CD4-positive, alpha-beta T cell (primary cell): ENCODE measurements around the gene GAS7. TPM values are rescaled to one million over a fixed set of nuclear protein-coding genes. Genes with fewer than 3 reads are reported as not detected.

ENCODE experiments used
- ATAC-seq: fragments of 200-7000 bp; cut with Tn5 transposase; one replicate; pipeline ENCODE4 v1.10.0; 2022; ENCODE audit warnings: mild to moderate bottlenecking; ENCODE audit not compliant: poor library complexity
- CTCF ChIA-PET: fragments of 350-600 bp; sonication (Branson Sonifier 250); formaldehyde crosslinking; loops from one replicate; lab custom pipeline; 2021; ENCODE audit warnings: antibody characterized with exemption, inconsistent platforms; lab: Charles Lee
- POLR2A ChIA-PET: fragments of 350-600 bp; sonication (Branson Sonifier 250); formaldehyde crosslinking; loops from one replicate; lab custom pipeline; 2021; ENCODE audit warnings: antibody characterized with exemption, inconsistent platforms; lab: Charles Lee
- DNase-seq, 14 experiments: peaks; one replicate each; pipeline ENCODE4 v3.0.0-alpha.2; 2013 to 2020; ENCODE audit warnings: mixed read lengths in 2 of 14
- H3K27ac ChIP-seq, 2 donors: one replicate each; pipeline versions ENCODE4 v1.5.1 to v1.7.0; 2013; ENCODE audit warnings: low read length in 2 of 2, low read depth in 1 of 2, mild to moderate bottlenecking in 1 of 2
- H3K27me3 ChIP-seq, 2 experiments: 1 replicate in 1 of 2; 2 replicates in 1 of 2; pipeline versions ENCODE4 v1.6.1 to v1.7.0; 2013; ENCODE audit warnings: low read length in 2 of 2, control low read depth in 1 of 2, mild to moderate bottlenecking in 1 of 2, moderate library complexity in 1 of 2; ENCODE audit not compliant: insufficient read depth in 2 of 2, control insufficient read depth in 1 of 2
- H3K36me3 ChIP-seq: one replicate; pipeline ENCODE4 v1.6.1; 2013; ENCODE audit warnings: low read length, control low read depth; ENCODE audit not compliant: insufficient read depth
- H3K4me1 ChIP-seq: one replicate; pipeline ENCODE4 v1.6.1; 2013; ENCODE audit warnings: low read length, control low read depth; ENCODE audit not compliant: insufficient read depth
- H3K4me3 ChIP-seq: one replicate; pipeline ENCODE4 v1.5.1; 2013; ENCODE audit warnings: mild to moderate bottlenecking, low read length, moderate library complexity
- H3K9me3 ChIP-seq, 2 experiments: 1 replicate in 1 of 2; 2 replicates in 1 of 2; pipeline versions ENCODE4 v1.6.1 to v1.7.0; 2013; ENCODE audit warnings: low read length in 2 of 2, mild to moderate bottlenecking in 2 of 2, control low read depth in 1 of 2, moderate library complexity in 1 of 2; ENCODE audit not compliant: control insufficient read depth in 1 of 2, insufficient read depth in 1 of 2
- H3K27ac Mint-ChIP-seq: one replicate; pipeline ENCODE4 v1.8.0; 2020; ENCODE audit warnings: mixed read lengths
- H3K27me3 Mint-ChIP-seq: one replicate; pipeline ENCODE4 v1.8.0; 2021; ENCODE audit warnings: mixed read lengths
- H3K36me3 Mint-ChIP-seq: one replicate; pipeline ENCODE4 v1.8.0; 2021; ENCODE audit warnings: low read depth, mixed read lengths
- H3K4me1 Mint-ChIP-seq: one replicate; pipeline ENCODE4 v1.8.0; 2021; ENCODE audit warnings: low read depth, mixed read lengths
- H3K4me3 Mint-ChIP-seq: one replicate; pipeline ENCODE4 v1.8.0; 2020; ENCODE audit warnings: mild to moderate bottlenecking, mixed read lengths
- H3K9me3 Mint-ChIP-seq: one replicate; pipeline ENCODE4 v1.8.0; 2020; ENCODE audit warnings: mixed read lengths
- intact Hi-C, 2 experiments: fragments of 100-400 bp; cut with DNase I in 1 of 2; cut with micrococcal nuclease in 1 of 2; formaldehyde crosslinking; loops; one replicate each; pipeline versions ENCODE4 v1.15.1 to v1.9.0; 2023 to 2025; cut with DNase I, micrococcal nuclease
- total RNA-seq, 174 experiments: library from RNA in 2 of 174; stranded (reverse) in 2 of 174; gene quantifications; one replicate each; pipeline ENCODE4 v1.2.3 and lab custom pipeline; 2021 to 2026
- TF ChIP-seq, protein P1 (sequence below): fragments of 200-600 bp; IDR thresholded peaks from one replicate; pipeline ENCODE4 v1.8.0; 2022; ENCODE audit warnings: antibody characterized with exemption, mild to moderate bottlenecking

The GAS7 gene
- total RNA-seq, 2 experiments from 2014 or later, result 1.8 to 3.4 TPM

DNA sequence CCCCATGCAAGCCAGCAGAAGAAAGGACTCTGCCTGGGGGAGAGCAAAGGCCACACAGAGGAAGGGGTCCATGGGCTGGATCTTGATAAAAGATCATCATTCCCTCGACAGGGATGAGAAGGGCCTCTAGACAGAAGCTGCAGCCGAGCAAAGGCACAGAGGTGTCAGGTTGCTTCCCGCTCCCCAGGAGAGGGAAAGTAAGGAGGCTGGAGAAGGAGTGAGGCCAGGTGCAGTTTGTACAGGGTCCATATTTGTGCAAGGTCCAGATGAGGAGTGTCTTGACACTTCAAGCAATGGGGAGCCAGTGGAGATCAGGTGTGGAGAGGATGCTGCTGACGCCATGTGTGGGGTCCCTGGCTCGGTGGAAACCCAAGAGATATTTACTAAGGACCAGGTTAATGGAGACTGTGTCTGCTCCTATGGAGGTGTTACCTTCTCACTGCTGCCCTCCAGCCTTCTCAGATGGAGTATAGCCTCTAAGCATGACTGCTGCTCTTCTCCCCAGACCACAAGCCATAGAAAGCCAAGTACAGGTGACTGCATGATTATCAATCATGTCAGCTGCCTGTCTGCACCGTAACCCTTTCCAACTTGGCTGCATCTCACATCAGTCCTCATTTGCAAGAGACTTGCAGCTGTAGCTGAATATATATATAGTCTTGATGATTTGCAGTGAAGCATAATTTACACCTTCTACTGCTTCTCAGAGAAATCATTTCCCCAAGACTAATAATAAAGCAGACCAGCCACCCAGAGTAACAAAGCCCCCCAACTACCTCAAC is 21.1 kb downstream of the GAS7 start:
- TF ChIP-seq, protein P1, sequence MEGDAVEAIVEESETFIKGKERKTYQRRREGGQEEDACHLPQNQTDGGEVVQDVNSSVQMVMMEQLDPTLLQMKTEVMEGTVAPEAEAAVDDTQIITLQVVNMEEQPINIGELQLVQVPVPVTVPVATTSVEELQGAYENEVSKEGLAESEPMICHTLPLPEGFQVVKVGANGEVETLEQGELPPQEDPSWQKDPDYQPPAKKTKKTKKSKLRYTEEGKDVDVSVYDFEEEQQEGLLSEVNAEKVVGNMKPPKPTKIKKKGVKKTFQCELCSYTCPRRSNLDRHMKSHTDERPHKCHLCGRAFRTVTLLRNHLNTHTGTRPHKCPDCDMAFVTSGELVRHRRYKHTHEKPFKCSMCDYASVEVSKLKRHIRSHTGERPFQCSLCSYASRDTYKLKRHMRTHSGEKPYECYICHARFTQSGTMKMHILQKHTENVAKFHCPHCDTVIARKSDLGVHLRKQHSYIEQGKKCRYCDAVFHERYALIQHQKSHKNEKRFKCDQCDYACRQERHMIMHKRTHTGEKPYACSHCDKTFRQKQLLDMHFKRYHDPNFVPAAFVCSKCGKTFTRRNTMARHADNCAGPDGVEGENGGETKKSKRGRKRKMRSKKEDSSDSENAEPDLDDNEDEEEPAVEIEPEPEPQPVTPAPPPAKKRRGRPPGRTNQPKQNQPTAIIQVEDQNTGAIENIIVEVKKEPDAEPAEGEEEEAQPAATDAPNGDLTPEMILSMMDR, result no peak
- no peak overlapping the region for H3K27ac ChIP-seq
- H3K4me1 Mint-ChIP-seq, result peaks cover under 1% of the 10 kb centered on the region
- no peaks in the 10 kb centered on the region for H3K27me3 ChIP-seq
- H3K27me3 Mint-ChIP-seq, result peaks cover under 1% of the 10 kb centered on the region
- H3K4me3 ChIP-seq, result no peak overlapping the region
- H3K9me3 Mint-ChIP-seq, result no peaks in the 10 kb centered on the region
- no peak overlapping the region for H3K4me3 Mint-ChIP-seq
- ChIA-PET CTCF (no interaction called here), POLR2A (no interaction called here)
- ATAC-seq, result no peak
- H3K4me1 ChIP-seq, result no peaks in the 10 kb centered on the region
- no peaks in the 10 kb centered on the region for H3K36me3 Mint-ChIP-seq
- no peaks in the 10 kb centered on the region for H3K36me3 ChIP-seq
- intact Hi-C loops, result no loop called here
- no peaks in the 10 kb centered on the region for H3K9me3 ChIP-seq
- H3K27ac Mint-ChIP-seq, result no peak overlapping the region
- DNase-seq, result no peak

DNA sequence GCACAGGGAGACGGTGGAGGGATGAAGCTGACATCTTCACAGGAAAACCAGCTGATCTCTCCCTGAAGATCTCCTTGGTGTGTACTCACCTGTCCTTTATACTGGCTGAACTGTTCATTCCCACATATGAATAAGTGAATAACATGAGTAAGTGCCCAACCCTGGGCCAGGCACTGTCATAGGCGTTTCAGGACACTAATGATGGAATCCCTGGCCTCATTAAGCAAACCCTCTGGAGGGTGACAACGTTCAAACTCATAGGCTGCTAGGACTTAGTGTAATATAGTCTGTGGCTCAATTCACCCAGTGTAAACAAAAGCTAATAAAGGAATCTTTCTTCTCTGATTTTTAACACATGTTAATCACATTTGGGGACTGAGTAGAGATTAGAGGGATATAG is 24.5 kb downstream of the GAS7 start:
- H3K27me3 ChIP-seq, result peaks cover 0 to 2% of the 10 kb centered on the region in 2 experiments
- Mint-ChIP-seq H3K4me1 (peaks cover 20% of the 10 kb centered on the region), H3K9me3 (no peaks in the 10 kb centered on the region), H3K36me3 (no peaks in the 10 kb centered on the region), H3K27ac (no peak overlapping the region), H3K4me3 (no peak overlapping the region), H3K27me3 (peaks cover 21% of the 10 kb centered on the region)
- no peak overlapping the region for H3K27ac ChIP-seq
- CTCF ChIA-PET, result no interaction called here
- TF ChIP-seq, protein P1, result no peak
- no peaks in the 10 kb centered on the region for H3K9me3 ChIP-seq
- intact Hi-C loops, result no loop called here
- POLR2A ChIA-PET, result no interaction called here
- DNase-seq (no peak), ATAC-seq (no peak)
- H3K36me3 ChIP-seq, result no peaks in the 10 kb centered on the region
- H3K4me1 ChIP-seq, result peaks cover 3% of the 10 kb centered on the region
- no peak overlapping the region for H3K4me3 ChIP-seq

DNA sequence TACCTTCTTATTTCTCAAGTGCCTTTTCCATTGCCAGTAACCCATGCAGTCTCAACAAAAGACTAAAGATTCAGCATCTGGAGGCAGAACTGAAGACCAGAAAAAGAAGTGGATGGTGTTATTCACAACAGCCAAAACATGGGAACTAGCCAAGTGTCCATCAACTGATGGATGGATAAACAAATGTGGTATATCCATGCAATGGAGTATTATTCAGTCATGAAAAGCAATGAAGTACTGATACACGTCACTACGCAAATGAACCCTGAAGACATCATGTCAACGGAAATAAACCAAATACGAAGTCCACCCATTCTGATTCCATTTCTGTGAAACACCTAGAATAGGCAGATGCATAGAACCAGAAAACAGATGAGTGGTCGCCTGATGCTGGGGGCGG is 25.6 kb downstream of the GAS7 start:
- intact Hi-C loops, result no loop called here
- CTCF ChIA-PET, result no interaction called here
- DNase-seq, result no peak
- Histone ChIP-seq H3K36me3 (no peaks in the 10 kb centered on the region), H3K9me3 (no peaks in the 10 kb centered on the region), H3K4me1 (peaks cover 3% of the 10 kb centered on the region), H3K27me3 (peaks cover 0 to 2% of the 10 kb centered on the region in 2 experiments), H3K27ac (no peak overlapping the region), H3K4me3 (no peak overlapping the region)
- peaks cover 21% of the 10 kb centered on the region for H3K27me3 Mint-ChIP-seq
- no peak overlapping the region for H3K27ac Mint-ChIP-seq
- POLR2A ChIA-PET, result no interaction called here
- TF ChIP-seq, protein P1, result no peak
- no peaks in the 10 kb centered on the region for H3K9me3 Mint-ChIP-seq
- H3K4me1 Mint-ChIP-seq, result peaks cover 20% of the 10 kb centered on the region
- no peak overlapping the region for H3K4me3 Mint-ChIP-seq
- ATAC-seq, result no peak
- H3K36me3 Mint-ChIP-seq, result no peaks in the 10 kb centered on the region
